Smooth muscle cell (in vitro differentiated cells): ENCODE results near the gene PARP15. TPM values are rescaled to one million over a fixed set of nuclear protein-coding genes. Genes with fewer than 3 reads are reported as not detected.

Experiments used
- DNase-seq: peaks from one replicate; lab custom pipeline; 2025; ENCODE audit not compliant: unreplicated experiment; lab: John Stamatoyannopoulos, UW
- H2AFZ ChIP-seq: fragments of 200-600 bp; sonication (generic); 2 replicates; pipeline ENCODE4 v1.6.0; 2016; ENCODE audit warnings: antibody characterized with exemption, low read depth, mild to moderate bottlenecking
- H3F3A ChIP-seq: fragments of 200-600 bp; sonication (generic); 2 replicates; pipeline ENCODE4 v1.6.0; 2017; ENCODE audit warnings: antibody characterized with exemption, low read depth
- H3K27ac ChIP-seq: fragments of 200-600 bp; sonication (generic); 2 replicates; pipeline ENCODE4 v1.5.1; 2016; ENCODE audit warnings: low read depth, mild to moderate bottlenecking
- H3K27me3 ChIP-seq: fragments of 200-600 bp; sonication (generic); 2 replicates; pipeline ENCODE4 v1.6.1; 2016; ENCODE audit warnings: low read depth, mild to moderate bottlenecking
- H3K36me3 ChIP-seq: fragments of 200-600 bp; sonication (generic); 2 replicates; pipeline ENCODE4 v1.5.1; 2016; ENCODE audit warnings: low read depth
- H3K4me1 ChIP-seq: fragments of 200-600 bp; sonication (generic); 2 replicates; pipeline ENCODE4 v1.5.1; 2016; ENCODE audit warnings: low read depth
- H3K4me2 ChIP-seq: fragments of 200-600 bp; sonication (generic); 2 replicates; pipeline ENCODE4 v1.6.0; 2016; ENCODE audit warnings: mild to moderate bottlenecking
- H3K4me3 ChIP-seq: fragments of 200-600 bp; sonication (generic); 2 replicates; pipeline ENCODE4 v1.5.1; 2016; ENCODE audit warnings: mild to moderate bottlenecking
- H3K79me2 ChIP-seq: fragments of 200-600 bp; sonication (generic); 2 replicates; pipeline ENCODE4 v1.6.0; 2016; ENCODE audit warnings: low read depth, mild to moderate bottlenecking
- H3K9ac ChIP-seq: fragments of 200-600 bp; sonication (generic); 2 replicates; pipeline ENCODE4 v1.6.0; 2016; ENCODE audit warnings: low read depth
- H3K9me3 ChIP-seq: fragments of 200-600 bp; sonication (generic); replicated peaks from 2 replicates; pipeline ENCODE4 v1.5.1; 2016; ENCODE audit warnings: low read depth
- H4K20me1 ChIP-seq: fragments of 200-600 bp; sonication (generic); 2 replicates; pipeline ENCODE4 v1.6.0; 2016; ENCODE audit warnings: low read depth
- CTCF ChIP-seq: fragments of 200-600 bp; sonication (generic); IDR thresholded peaks from 2 replicates; pipeline ENCODE4 v1.5.1; 2017; ENCODE audit warnings: borderline replicate concordance, mild to moderate bottlenecking, antibody characterized with exemption; ENCODE audit not compliant: insufficient read depth, poor library complexity, severe bottlenecking
- WGBS: methylation state at CpG from one replicate; pipeline ENCODE4 v1.1.7; 2016; ENCODE audit warnings: low lambda C conversion rate; 5-methylcytosine and 5-hydroxymethylcytosine counted together
- polyA plus RNA-seq: library from polyadenylated mRNA; unstranded; fragments of >200 nt; fragmentation: Nextera tagmentation; extraction: Ambion mirVana; gene quantifications from 2 replicates; pipeline ENCODE4 v1.2.1, GENCODE V29; 2016
- total RNA-seq: library from RNA; depleted of rRNA; stranded (reverse); fragments of >200 nt; gene quantifications from 2 replicates; pipeline ENCODE4 v1.2.3, GENCODE V29; 2014

PARP15 gene
- total and polyA plus RNA-seq, 2 experiments from 2014 or later = 0.40 TPM; not detected in 1

- H3K4me1 ChIP-seq = no peaks in the 10 kb centered on the region
- no peak overlapping the region for H3K27ac ChIP-seq
- H3K36me3 ChIP-seq = peaks cover under 1% of the 10 kb centered on the region
- H3K79me2 ChIP-seq = no peaks in the 10 kb centered on the region
- H3K4me2 ChIP-seq = no peak overlapping the region
- 77% methylated on average over 8 of the region's 8 CpGs for WGBS
- peaks cover 2% of the 10 kb centered on the region for H3K9me3 ChIP-seq
- no peak for DNase-seq
- TF ChIP-seq CTCF = no peak
- H3F3A ChIP-seq = no peaks in the 10 kb centered on the region
- no peak overlapping the region for H2AFZ ChIP-seq
- peaks cover 31% of the 10 kb centered on the region for H3K27me3 ChIP-seq
- no peak overlapping the region for H3K4me3 ChIP-seq
- H4K20me1 ChIP-seq = no peaks in the 10 kb centered on the region
- H3K9ac ChIP-seq = no peak overlapping the region
Observed at GRCh38 chr3:122576174-122576940, 1.1 kb upstream of the PARP15 start.

- Histone ChIP-seq H3K4me3 (peak overlapping the region; percentile 49), H3F3A (no peaks in the 10 kb centered on the region), H3K4me1 (no peaks in the 10 kb centered on the region), H4K20me1 (no peaks in the 10 kb centered on the region), H2AFZ (peak overlapping the region; percentile 86), H3K36me3 (peaks cover 5% of the 10 kb centered on the region), H3K9me3 (peaks cover 10% of the 10 kb centered on the region), H3K27ac (no peak overlapping the region), H3K79me2 (no peaks in the 10 kb centered on the region), H3K4me2 (peak overlapping the region; percentile 90), H3K9ac (no peak overlapping the region), H3K27me3 (peaks cover 31% of the 10 kb centered on the region)
- no peak for TF ChIP-seq CTCF
- no peak for DNase-seq
- 67% methylated on average over 5 of the region's 5 CpGs for WGBS
Observed at GRCh38 chr3:122578069-122578740, 755 bp downstream of the PARP15 start.

GRCh38 chr3:122580470-122580869 lies 3.0 kb downstream of the PARP15 start:
- Histone ChIP-seq H3K4me3 (no peak overlapping the region), H3K79me2 (no peaks in the 10 kb centered on the region), H3K9ac (no peak overlapping the region), H3K9me3 (peaks cover 10% of the 10 kb centered on the region), H3K27ac (no peak overlapping the region), H3K27me3 (peaks cover 31% of the 10 kb centered on the region), H3K36me3 (peaks cover 5% of the 10 kb centered on the region), H4K20me1 (no peaks in the 10 kb centered on the region), H3F3A (no peaks in the 10 kb centered on the region), H2AFZ (no peak overlapping the region), H3K4me2 (no peak overlapping the region), H3K4me1 (no peaks in the 10 kb centered on the region)
- TF ChIP-seq CTCF = no peak
- DNase-seq = no peak
- WGBS = 62% methylated on average over 3 of the region's 3 CpGs

- WGBS = 97% methylated on average over 2 of the region's 2 CpGs
- Histone ChIP-seq H3K36me3 (peaks cover 5% of the 10 kb centered on the region), H3K4me2 (no peak overlapping the region), H3K27ac (no peak overlapping the region), H3K4me1 (no peaks in the 10 kb centered on the region), H3K4me3 (no peak overlapping the region), H4K20me1 (no peaks in the 10 kb centered on the region), H2AFZ (no peak overlapping the region), H3K9ac (no peak overlapping the region), H3K9me3 (peaks cover 10% of the 10 kb centered on the region), H3K27me3 (peaks cover 24% of the 10 kb centered on the region), H3K79me2 (no peaks in the 10 kb centered on the region), H3F3A (no peaks in the 10 kb centered on the region)
- no peak for TF ChIP-seq CTCF
- DNase-seq = no peak
Observed at GRCh38 chr3:122581622-122582021, 4.2 kb downstream of the PARP15 start.
